Endothelial cell of umbilical vein (primary cell): ENCODE measurements around the gene SLC12A5. TPM values are rescaled to one million over a fixed set of nuclear protein-coding genes. Genes with fewer than 3 reads are reported as not detected.

Experiments used
- BruUV-seq: library from RNA; stranded (reverse); fragments of 400-500 nt; replicated peaks from 2 replicates; lab custom pipeline; 2021; lab: Mats Ljungman, UMichigan
- CTCF ChIA-PET: fragments of 300-600, 350-600 bp; sonication (Branson Sonifier 250); formaldehyde crosslinking; loops from one replicate; lab custom pipeline; 2021; ENCODE audit warnings: antibody characterized with exemption, inconsistent platforms; lab: Charles Lee
- POLR2A ChIA-PET: fragments of 300-600, 350-600 bp; sonication (Branson Sonifier 250); formaldehyde crosslinking; loops from one replicate; lab custom pipeline; 2021; ENCODE audit warnings: antibody characterized with exemption, inconsistent platforms; lab: Charles Lee
- DNase-seq: peaks from one replicate; pipeline ENCODE4 v3.0.0-alpha.2; 2011; ENCODE audit warnings: low read depth, low spot score
- FAIRE-seq: peaks from 2 replicates; lab custom pipeline; 2011; peaks lifted over from hg19 to GRCh38; lab: Jason Lieb, UNC
- H2AFZ ChIP-seq: 2 replicates; pipeline ENCODE4 v1.6.0; 2012; ENCODE audit warnings: low read depth, low read length, control low read depth, inconsistent platforms
- H3K27ac ChIP-seq: 2 replicates; pipeline ENCODE4 v1.5.1; 2011; ENCODE audit warnings: low read depth, mild to moderate bottlenecking, control low read depth, low read length, moderate library complexity; ENCODE audit not compliant: insufficient read depth
- H3K27me3 ChIP-seq, 2 experiments: 2 replicates each; pipeline versions ENCODE4 v1.6.0 to v1.6.1; 2011; ENCODE audit warnings: low read length in 2 of 2, mixed read lengths in 1 of 2; ENCODE audit not compliant: control insufficient read depth in 2 of 2, insufficient read depth in 2 of 2
- H3K36me3 ChIP-seq, 2 experiments: 2 replicates in 1 of 2; 3 replicates in 1 of 2; pipeline ENCODE4 v1.5.1; 2011; ENCODE audit warnings: low read length in 2 of 2, mild to moderate bottlenecking in 1 of 2, moderate library complexity in 1 of 2; ENCODE audit not compliant: control insufficient read depth in 2 of 2, insufficient read depth in 2 of 2; ENCODE audit errors: extremely low read depth in 1 of 2
- H3K4me1 ChIP-seq: 3 replicates; pipeline ENCODE4 v1.5.1; 2011; ENCODE audit warnings: mild to moderate bottlenecking, low read length; ENCODE audit not compliant: control insufficient read depth, insufficient read depth; ENCODE audit errors: extremely low read depth
- H3K4me2 ChIP-seq: 2 replicates; pipeline ENCODE4 v1.6.1; 2011; ENCODE audit warnings: low read length, control low read depth, mixed read lengths; ENCODE audit not compliant: insufficient read depth
- H3K4me3 ChIP-seq, 3 experiments: fragments of 200-600 bp in 1 of 3; sonication (generic), shearing (Covaris generic) in 1 of 3; replicated peaks in 1 of 3; 2 replicates each; pipeline ENCODE4 v1.5.1; 2011 to 2016; ENCODE audit warnings: control low read depth in 3 of 3, low read length in 3 of 3, mild to moderate bottlenecking in 2 of 3, inconsistent platforms in 1 of 3, low read depth in 1 of 3, moderate library complexity in 1 of 3; ENCODE audit not compliant: insufficient read depth in 1 of 3
- H3K79me2 ChIP-seq: 2 replicates; pipeline ENCODE4 v1.6.0; 2012; ENCODE audit warnings: low read length, inconsistent platforms; ENCODE audit not compliant: control insufficient read depth, insufficient read depth
- H3K9ac ChIP-seq: replicated peaks from 2 replicates; pipeline ENCODE3; 2011; ENCODE audit warnings: low read length, control low read depth; ENCODE audit not compliant: insufficient read depth; ENCODE audit errors: extremely low read depth
- H3K9me1 ChIP-seq: replicated peaks from 3 replicates; pipeline ENCODE4 v1.6.0; 2011; ENCODE audit warnings: mild to moderate bottlenecking, low read length; ENCODE audit not compliant: control insufficient read depth, insufficient read depth; ENCODE audit errors: extremely low read depth
- H3K9me3 ChIP-seq: replicated peaks from 2 replicates; pipeline ENCODE4 v1.5.1; 2012; ENCODE audit warnings: low read length, inconsistent platforms; ENCODE audit not compliant: control insufficient read depth, insufficient read depth
- H4K20me1 ChIP-seq: replicated peaks from 2 replicates; pipeline ENCODE3; 2011; ENCODE audit warnings: mild to moderate bottlenecking, low read length; ENCODE audit not compliant: control insufficient read depth, insufficient read depth; ENCODE audit errors: extremely low read depth
- EZH2 ChIP-seq: IDR thresholded peaks from 2 replicates; pipeline ENCODE4 v1.6.1; 2012; ENCODE audit warnings: borderline replicate concordance, low read depth, mild to moderate bottlenecking, moderate library complexity, low read length, inconsistent platforms; ENCODE audit not compliant: severe bottlenecking
- FOS ChIP-seq: IDR thresholded peaks from 2 replicates; pipeline ENCODE4 v1.6.1; 2011; ENCODE audit warnings: mild to moderate bottlenecking, low read length, moderate library complexity, borderline replicate concordance; ENCODE audit not compliant: insufficient read depth
- GATA2 ChIP-seq: IDR thresholded peaks from 2 replicates; pipeline ENCODE4 v1.7.0; 2011; ENCODE audit warnings: low read depth, mild to moderate bottlenecking, moderate library complexity, mixed read lengths, low read length; ENCODE audit not compliant: insufficient read length, insufficient read depth
- JUN ChIP-seq: IDR thresholded peaks from 2 replicates; pipeline ENCODE4 v1.6.1; 2011; ENCODE audit warnings: borderline replicate concordance, low read depth; ENCODE audit not compliant: insufficient read length, insufficient read depth
- MAX ChIP-seq: IDR thresholded peaks from 2 replicates; pipeline ENCODE4 v1.6.1; 2011; ENCODE audit not compliant: insufficient read depth, insufficient read length
- MYC ChIP-seq: IDR thresholded peaks from one replicate; pipeline ENCODE4 v1.6.1; 2011; ENCODE audit warnings: mild to moderate bottlenecking, low read depth, low read length
- POLR2A ChIP-seq: IDR thresholded peaks from 2 replicates; pipeline ENCODE4 v1.6.1; 2012; ENCODE audit warnings: low read depth, mild to moderate bottlenecking, control low read depth, low read length
- POLR2AphosphoS5 ChIP-seq: IDR thresholded peaks from 2 replicates; pipeline ENCODE4 v1.6.1; 2012; ENCODE audit warnings: low read depth, mild to moderate bottlenecking, control low read depth, low read length, moderate library complexity; ENCODE audit not compliant: insufficient read depth
- dilution Hi-C: fragments of 300-500 bp; cut with MboI; formaldehyde crosslinking; loops from one replicate; pipeline ENCODE4 v1.15.0; 2019; ENCODE audit warnings: low sequenced_read_pairs; ENCODE audit not compliant: extremely low pct_ligation_motif_present
- intact Hi-C: fragments of 100-400 bp; cut with micrococcal nuclease; formaldehyde crosslinking; loops from one replicate; pipeline ENCODE4 v1.10.0; 2022
- polyA plus RNA-seq, 4 experiments: library from polyadenylated mRNA; depleted of rRNA in 3 of 4; stranded (reverse) in 3 of 4; unstranded in 1 of 4; fragments of >200 nt; gene quantifications; 2 replicates each; pipeline versions ENCODE4 v1.2.1 to v1.2.3, GENCODE V29; 2011 to 2012; ENCODE audit warnings: missing spikeins in 1 of 4
- total RNA-seq: library from RNA; stranded (reverse); gene quantifications from 2 replicates; pipeline ENCODE4 v1.2.3, GENCODE V29; 2021
- TF ChIP-seq, protein P1 (sequence below), 2 donors: IDR thresholded peaks; 1 replicate in 1 of 2; 2 replicates in 1 of 2; pipeline ENCODE4 v1.5.1; 2011; ENCODE audit warnings: low read length in 2 of 2, mild to moderate bottlenecking in 2 of 2, moderate library complexity in 2 of 2, control low read depth in 1 of 2, inconsistent platforms in 1 of 2, low read depth in 1 of 2; ENCODE audit not compliant: insufficient read depth in 1 of 2; ENCODE audit errors: extremely low read depth in 1 of 2

Gene SLC12A5
- total and polyA plus RNA-seq, 2 donors (not counting 3 experiments of a cell fraction or from before 2014, with no cell fraction given): 1.6 to 2.3 TPM

- no peak for DNase-seq
- H3K27ac ChIP-seq: no peak overlapping the region
- peaks cover 15% of the 10 kb centered on the region for H3K4me1 ChIP-seq
- intact Hi-C loops (loop anchor here (5.0 kb wide), 1 partner anchor 33 kb away; no protein-coding TSS in a partner anchor), dilution Hi-C loops (no loop called here)
- no peak overlapping the region for H3K9ac ChIP-seq
- ChIA-PET CTCF (interaction anchor here (1.0 to 1.1 kb wide), 2 partner anchors 15 to 41 kb away, joined by 3 read pairs; no protein-coding TSS in a partner anchor), POLR2A (no interaction called here)
- no peak overlapping the region for H3K4me3 ChIP-seq
- BruUV-seq: no TSS peak
- no peaks in the 10 kb centered on the region for H3K9me1 ChIP-seq
- no peak overlapping the region for H2AFZ ChIP-seq
- H3K27me3 ChIP-seq: peaks cover 2 to 23% of the 10 kb centered on the region in 2 experiments
- H4K20me1 ChIP-seq: no peaks in the 10 kb centered on the region
- H3K36me3 ChIP-seq: no peaks in the 10 kb centered on the region
- H3K9me3 ChIP-seq: no peaks in the 10 kb centered on the region
- no peaks in the 10 kb centered on the region for H3K79me2 ChIP-seq
- no peak for FAIRE-seq
- TF ChIP-seq POLR2AphosphoS5: no peak
- no peak for TF ChIP-seq GATA2
- TF ChIP-seq MAX: no peak
- TF ChIP-seq POLR2A: no peak
- no peak for TF ChIP-seq JUN
- TF ChIP-seq MYC: no peak
- no peak for TF ChIP-seq FOS
- TF ChIP-seq, protein P1, sequence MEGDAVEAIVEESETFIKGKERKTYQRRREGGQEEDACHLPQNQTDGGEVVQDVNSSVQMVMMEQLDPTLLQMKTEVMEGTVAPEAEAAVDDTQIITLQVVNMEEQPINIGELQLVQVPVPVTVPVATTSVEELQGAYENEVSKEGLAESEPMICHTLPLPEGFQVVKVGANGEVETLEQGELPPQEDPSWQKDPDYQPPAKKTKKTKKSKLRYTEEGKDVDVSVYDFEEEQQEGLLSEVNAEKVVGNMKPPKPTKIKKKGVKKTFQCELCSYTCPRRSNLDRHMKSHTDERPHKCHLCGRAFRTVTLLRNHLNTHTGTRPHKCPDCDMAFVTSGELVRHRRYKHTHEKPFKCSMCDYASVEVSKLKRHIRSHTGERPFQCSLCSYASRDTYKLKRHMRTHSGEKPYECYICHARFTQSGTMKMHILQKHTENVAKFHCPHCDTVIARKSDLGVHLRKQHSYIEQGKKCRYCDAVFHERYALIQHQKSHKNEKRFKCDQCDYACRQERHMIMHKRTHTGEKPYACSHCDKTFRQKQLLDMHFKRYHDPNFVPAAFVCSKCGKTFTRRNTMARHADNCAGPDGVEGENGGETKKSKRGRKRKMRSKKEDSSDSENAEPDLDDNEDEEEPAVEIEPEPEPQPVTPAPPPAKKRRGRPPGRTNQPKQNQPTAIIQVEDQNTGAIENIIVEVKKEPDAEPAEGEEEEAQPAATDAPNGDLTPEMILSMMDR (IDR thresholded peaks at IDR 0.05; ENCODE audit: extremely low read depth in 1 of 2, insufficient read depth in 1 of 2, low read depth in 1 of 2, low read length in 2 of 2): no peak
- TF ChIP-seq EZH2: no peak
- no peak overlapping the region for H3K4me2 ChIP-seq
Observed at GRCh38 chr20:46055269-46055668, 26.3 kb downstream of the SLC12A5 start.
